Peyer's patch (tissue), 4 donors: ENCODE data around the gene VASN.

Experiments used
- CTCF ChIP-seq, 6 experiments: fragments of 450-650 bp in 4 of 6; fragments of 200-600 bp in 2 of 6; sonication (generic) in 1 of 6; IDR thresholded peaks; one replicate each; pipeline ENCODE4 v1.5.1; 2017 to 2019; ENCODE audit warnings: antibody characterized with exemption in 6 of 6, mild to moderate bottlenecking in 3 of 6, moderate library complexity in 1 of 6
- POLR2A ChIP-seq, 2 donors: fragments of 450-650 bp; IDR thresholded peaks; one replicate each; pipeline ENCODE4 v1.5.1; 2017; ENCODE audit warnings: antibody characterized with exemption in 2 of 2, mild to moderate bottlenecking in 2 of 2, moderate library complexity in 2 of 2

- TF ChIP-seq POLR2A (IDR thresholded peaks at IDR 0.05) (no peak), CTCF (IDR thresholded peaks at IDR 0.05) (peak; percentile 85 to 99 (median 96))
Observed at GRCh38 chr16:4330277-4330874, 41.3 kb upstream of the VASN start.
